PC-9 (cell line): ENCODE results near the gene ALOXE3. TPM values are rescaled to one million over a fixed set of nuclear protein-coding genes. Genes with fewer than 3 reads are reported as not detected.

Experiments
- BruUV-seq: library from RNA; stranded (reverse); fragments of 400-500 nt; replicated peaks from 2 replicates; lab custom pipeline; 2021; lab: Mats Ljungman, UMichigan
- CTCF ChIA-PET: fragments of 300-600 bp; sonication (Branson Sonifier 250); formaldehyde crosslinking; loops from one replicate; lab custom pipeline; 2022; ENCODE audit warnings: antibody characterized with exemption; lab: Charles Lee
- POLR2A ChIA-PET: fragments of 300-600 bp; sonication (Branson Sonifier 250); formaldehyde crosslinking; loops from one replicate; lab custom pipeline; 2022; ENCODE audit warnings: antibody characterized with exemption; ENCODE audit not compliant: unreplicated experiment; lab: Charles Lee
- DNase-seq, 2 experiments: peaks; one replicate each; pipeline versions ENCODE4 v3.0.0 to v3.0.0-alpha.2; 2015 to 2022; ENCODE audit warnings: mixed read lengths in 1 of 2
- H2AFZ ChIP-seq: fragments of 200-600 bp; sonication (generic); 2 replicates; pipeline ENCODE4 v1.8.1; 2017; ENCODE audit warnings: antibody characterized with exemption
- H3F3A ChIP-seq: fragments of 200-600 bp; sonication (generic); 2 replicates; pipeline ENCODE4 v1.8.1; 2017; ENCODE audit warnings: antibody characterized with exemption, mild to moderate bottlenecking, low read depth; ENCODE audit not compliant: insufficient read depth
- H3K27ac ChIP-seq: fragments of 200-600 bp; sonication (generic); 2 replicates; pipeline ENCODE4 v1.6.1; 2016; ENCODE audit warnings: mixed run types
- H3K27me3 ChIP-seq: fragments of 200-600 bp; sonication (generic); 2 replicates; pipeline ENCODE4 v1.6.1; 2016; ENCODE audit warnings: low read depth, mixed run types; ENCODE audit not compliant: insufficient read depth
- H3K36me3 ChIP-seq: fragments of 200-600 bp; sonication (generic); 2 replicates; pipeline ENCODE4 v1.6.1; 2016; ENCODE audit warnings: low read depth, mixed run types
- H3K4me1 ChIP-seq: fragments of 200-600 bp; sonication (generic); replicated peaks from 2 replicates; pipeline ENCODE4 v1.6.1; 2016; ENCODE audit warnings: mixed run types; ENCODE audit not compliant: insufficient read depth
- H3K4me2 ChIP-seq: fragments of 200-600 bp; sonication (generic); 2 replicates; pipeline ENCODE4 v1.6.1; 2017; ENCODE audit warnings: mixed run types
- H3K4me3 ChIP-seq: fragments of 200-600 bp; sonication (generic); 2 replicates; pipeline ENCODE4 v1.6.1; 2016; ENCODE audit warnings: mixed run types
- H3K79me2 ChIP-seq: fragments of 200-600 bp; sonication (generic); 2 replicates; pipeline ENCODE4 v1.6.1; 2017; ENCODE audit warnings: low read depth, mixed run types
- H3K9me2 ChIP-seq: fragments of 200-600 bp; sonication (generic); 2 replicates; pipeline ENCODE4 v1.8.1; 2017; ENCODE audit warnings: mild to moderate bottlenecking; ENCODE audit not compliant: insufficient read depth
- H3K9me3 ChIP-seq: fragments of 200-600 bp; sonication (generic); 2 replicates; pipeline ENCODE4 v1.8.1; 2016; ENCODE audit warnings: low read depth; ENCODE audit not compliant: insufficient read depth
- H4K20me1 ChIP-seq: fragments of 200-600 bp; sonication (generic); 2 replicates; pipeline ENCODE4 v1.8.1; 2017; ENCODE audit not compliant: insufficient read depth
- EZH2 ChIP-seq: fragments of 200-600 bp; sonication (generic); IDR thresholded peaks from 2 replicates; pipeline ENCODE4 v1.8.0; 2017; ENCODE audit warnings: antibody characterized with exemption, low read depth
- intact Hi-C: fragments of 100-400 bp; cut with micrococcal nuclease; formaldehyde crosslinking; loops from one replicate; pipeline ENCODE4 v1.10.0; 2022; ENCODE audit not compliant: unreplicated experiment
- total RNA-seq: library from RNA; stranded (reverse); gene quantifications from 2 replicates; pipeline ENCODE4 v1.2.3, GENCODE V29; 2021
- TF ChIP-seq, protein P1 (sequence below): fragments of 200-600 bp; sonication (generic); conservative IDR thresholded peaks from 2 replicates; pipeline ENCODE4 v1.6.1; 2017; ENCODE audit warnings: mixed run types, antibody characterized with exemption, mild to moderate bottlenecking, moderate library complexity

Gene ALOXE3
- total RNA-seq, 1 experiment from 2014 or later: 1.4 TPM

DNA sequence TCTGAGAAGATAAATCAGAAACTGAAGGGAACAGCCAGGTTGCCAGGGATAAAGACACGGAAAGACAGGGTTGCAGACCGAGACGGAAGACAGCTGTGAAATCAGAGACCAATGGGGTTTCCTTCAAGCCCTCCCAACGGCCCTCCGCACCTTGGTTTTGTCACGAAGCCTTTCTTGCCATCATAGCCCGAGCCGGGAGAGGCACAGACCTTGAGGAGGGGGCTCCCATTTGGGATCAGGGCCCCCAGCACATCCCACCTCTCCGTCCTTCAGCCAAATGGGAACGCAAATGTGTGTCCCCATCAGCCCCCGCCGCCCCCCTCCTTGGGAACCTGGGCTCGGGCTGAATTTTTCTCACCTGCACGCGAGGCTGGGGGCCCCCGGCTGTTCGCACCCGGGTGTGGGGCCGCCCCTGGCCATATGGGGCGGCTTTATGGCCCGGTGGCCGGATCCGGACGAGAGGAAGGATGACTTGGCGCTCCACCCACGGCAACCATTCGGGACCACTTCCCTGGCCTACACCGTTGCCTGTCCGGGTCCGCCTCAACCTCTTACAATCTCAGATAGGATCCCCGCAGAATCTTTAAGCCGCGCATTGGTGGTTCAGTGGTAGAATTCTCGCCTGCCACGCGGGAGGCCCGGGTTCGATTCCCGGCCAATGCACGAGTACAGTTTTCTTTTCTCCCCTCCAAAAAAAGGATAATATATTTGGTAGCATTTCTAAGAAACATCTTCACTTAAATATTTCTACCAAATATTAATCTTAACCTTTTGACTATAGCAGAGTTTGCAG is 7.0 kb upstream of the ALOXE3 start:
- Histone ChIP-seq H3K79me2 (no peaks in the 10 kb centered on the region), H3K4me3 (peak overlapping the region; percentile 81), H3K4me2 (peak overlapping the region; percentile 95), H4K20me1 (no peaks in the 10 kb centered on the region), H3F3A (peaks cover 14% of the 10 kb centered on the region; the same call in 1 of the 2 replicates), H3K4me1 (peaks cover 12% of the 10 kb centered on the region; the same call in 1 of the 2 replicates), H2AFZ (peak overlapping the region; percentile 89; the same call in 1 of the 2 replicates), H3K27ac (no peak overlapping the region), H3K9me2 (no peaks in the 10 kb centered on the region), H3K27me3 (no peaks in the 10 kb centered on the region), H3K9me3 (no peaks in the 10 kb centered on the region), H3K36me3 (no peaks in the 10 kb centered on the region)
- TF ChIP-seq, protein P1, sequence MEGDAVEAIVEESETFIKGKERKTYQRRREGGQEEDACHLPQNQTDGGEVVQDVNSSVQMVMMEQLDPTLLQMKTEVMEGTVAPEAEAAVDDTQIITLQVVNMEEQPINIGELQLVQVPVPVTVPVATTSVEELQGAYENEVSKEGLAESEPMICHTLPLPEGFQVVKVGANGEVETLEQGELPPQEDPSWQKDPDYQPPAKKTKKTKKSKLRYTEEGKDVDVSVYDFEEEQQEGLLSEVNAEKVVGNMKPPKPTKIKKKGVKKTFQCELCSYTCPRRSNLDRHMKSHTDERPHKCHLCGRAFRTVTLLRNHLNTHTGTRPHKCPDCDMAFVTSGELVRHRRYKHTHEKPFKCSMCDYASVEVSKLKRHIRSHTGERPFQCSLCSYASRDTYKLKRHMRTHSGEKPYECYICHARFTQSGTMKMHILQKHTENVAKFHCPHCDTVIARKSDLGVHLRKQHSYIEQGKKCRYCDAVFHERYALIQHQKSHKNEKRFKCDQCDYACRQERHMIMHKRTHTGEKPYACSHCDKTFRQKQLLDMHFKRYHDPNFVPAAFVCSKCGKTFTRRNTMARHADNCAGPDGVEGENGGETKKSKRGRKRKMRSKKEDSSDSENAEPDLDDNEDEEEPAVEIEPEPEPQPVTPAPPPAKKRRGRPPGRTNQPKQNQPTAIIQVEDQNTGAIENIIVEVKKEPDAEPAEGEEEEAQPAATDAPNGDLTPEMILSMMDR: no peak
- TF ChIP-seq EZH2: no peak
- BruUV-seq: no TSS peak
- POLR2A ChIA-PET: interaction anchor here (0.6 kb wide), 2 partner anchors 48 to 95 kb away, joined by 4 read pairs; no protein-coding TSS in a partner anchor
- DNase-seq: peak; percentile 43 to 84
- CTCF ChIA-PET: no interaction called here
- intact Hi-C loops: no loop called here

DNA sequence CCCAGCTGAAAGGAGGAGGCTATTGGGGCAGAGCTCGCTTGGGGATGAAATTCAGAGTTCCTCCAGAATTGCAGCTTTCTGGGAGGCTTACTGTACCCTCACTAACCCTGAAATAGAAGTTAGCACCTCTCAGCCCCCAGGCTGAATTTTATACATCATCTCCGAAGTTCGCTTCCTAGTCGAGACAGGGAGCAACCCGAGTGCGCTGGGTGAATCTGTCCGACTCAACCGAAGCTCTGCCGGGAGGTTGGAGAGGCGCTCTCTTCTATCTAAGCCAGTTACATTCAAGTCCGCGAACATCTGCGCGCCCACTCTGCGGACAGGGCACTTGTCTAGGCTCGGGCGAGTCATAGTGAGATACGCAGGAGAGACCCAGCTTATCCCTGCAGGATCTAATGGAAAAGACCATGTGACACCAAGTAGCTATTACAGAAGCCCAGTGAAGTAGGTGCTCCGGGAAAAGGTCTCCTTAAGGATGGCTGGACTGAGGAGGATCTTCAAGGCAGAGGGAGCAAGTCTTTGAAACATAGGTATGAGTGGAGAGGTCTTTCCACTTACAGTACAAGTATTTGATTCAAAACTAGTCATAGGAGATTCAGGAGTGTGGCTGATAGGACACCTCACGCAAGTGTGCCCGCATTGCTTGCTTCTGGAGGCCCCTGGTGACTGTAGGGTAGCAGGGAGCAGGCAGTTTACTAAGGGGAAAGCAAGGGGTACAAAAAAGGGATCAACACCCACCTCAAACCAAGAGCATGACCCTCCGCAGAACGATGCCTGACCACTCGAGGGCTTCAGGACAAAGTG is 6.2 kb upstream of the ALOXE3 start:
- POLR2A ChIA-PET: interaction anchor here (0.6 kb wide), 1 partner anchor 49 kb away, joined by 4 read pairs; no protein-coding TSS in a partner anchor
- intact Hi-C loops: no loop called here

More for the DNA sequence above, 6.2 kb upstream of the ALOXE3 start:
- Histone ChIP-seq H3K9me2 (no peaks in the 10 kb centered on the region), H3K9me3 (no peaks in the 10 kb centered on the region), H3K27ac (no peak overlapping the region), H3K79me2 (no peaks in the 10 kb centered on the region), H3K4me3 (peak overlapping the region; percentile 81), H2AFZ (peak overlapping the region; percentile 86; the same call in 1 of the 2 replicates), H3K36me3 (no peaks in the 10 kb centered on the region), H4K20me1 (peaks cover 5% of the 10 kb centered on the region; the same call in 1 of the 2 replicates), H3F3A (peaks cover 22% of the 10 kb centered on the region; the same call in 1 of the 2 replicates), H3K4me2 (peak overlapping the region; percentile 95), H3K27me3 (no peaks in the 10 kb centered on the region), H3K4me1 (peaks cover 16% of the 10 kb centered on the region; the same call in 1 of the 2 replicates)
- CTCF ChIA-PET: interaction anchor here (0.5 kb wide), 1 partner anchor 66 kb away, joined by 3 read pairs; the partner anchor contains the start of gene BORCS6
- peak in 1 of 2 experiments; percentile 29 for DNase-seq
- no TSS peak for BruUV-seq
- TF ChIP-seq, protein P1: no peak
- no peak for TF ChIP-seq EZH2
